Loucy (cell line): Measurements from ENCODE around the gene CDH4.

Experiments used
- CTCF ChIP-seq: fragments of 200-600 bp; sonication (generic); conservative IDR thresholded peaks from 2 replicates; pipeline ENCODE4 v1.5.1; 2014; ENCODE audit warnings: mild to moderate bottlenecking, antibody characterized with exemption, low read length
- EZH2phosphoT487 ChIP-seq: fragments of 200-600 bp; IDR thresholded peaks from 2 replicates; pipeline ENCODE4 v1.6.1; 2018; ENCODE audit warnings: antibody characterized with exemption, mild to moderate bottlenecking, moderate library complexity, borderline replicate concordance

DNA sequence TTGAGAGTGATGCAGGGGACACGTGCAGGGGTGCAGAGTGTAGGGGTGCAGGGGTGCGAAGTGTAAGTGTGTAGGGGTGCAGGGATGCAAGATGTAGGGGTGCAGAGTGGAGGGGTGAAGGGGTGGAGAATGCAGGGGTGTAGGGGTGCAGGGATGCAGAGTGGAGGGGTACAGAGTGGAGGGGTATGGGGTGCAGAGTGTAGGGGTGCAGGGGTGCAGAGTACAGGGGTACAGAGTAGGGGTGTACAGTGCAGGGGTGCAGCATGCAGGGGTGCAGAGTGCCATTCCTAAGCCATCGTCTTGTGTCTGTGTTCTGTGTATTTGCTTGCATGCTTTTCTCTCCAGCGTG lies 468.3 kb downstream of the CDH4 start:
- no peak for TF ChIP-seq CTCF
- no peak for TF ChIP-seq EZH2phosphoT487
